H1 (cell line): ENCODE measurements around the gene FAM24B. TPM values are rescaled to one million over a fixed set of nuclear protein-coding genes. Genes with fewer than 3 reads are reported as not detected.

Experiments
- CTCF ChIA-PET: fragments of 300-600 bp; sonication (Branson Sonifier 250); formaldehyde crosslinking; loops from one replicate; lab custom pipeline; 2021; ENCODE audit not compliant: partially characterized antibody; lab: Charles Lee
- POLR2A ChIA-PET: fragments of 300-600 bp; sonication (Branson Sonifier 250); formaldehyde crosslinking; loops from one replicate; lab custom pipeline; 2021; ENCODE audit warnings: inconsistent platforms; ENCODE audit not compliant: partially characterized antibody; lab: Charles Lee
- DNase-seq, 2 experiments: peaks; one replicate each; pipeline versions ENCODE4 v3.0.0 to v3.0.0-alpha.2; 2010 to 2022; ENCODE audit warnings: low spot score in 2 of 2, low read depth in 1 of 2, mixed read lengths in 1 of 2
- FAIRE-seq: peaks from 2 replicates; lab custom pipeline; 2011; peaks lifted over from hg19 to GRCh38; lab: Jason Lieb, UNC
- H2AFZ ChIP-seq: 2 replicates; pipeline ENCODE4 v1.8.1; 2012; ENCODE audit warnings: low read length, inconsistent platforms
- H2AK5ac ChIP-seq: 2 replicates; pipeline ENCODE4 v1.6.1; 2013; ENCODE audit warnings: low read depth, low read length
- H2BK120ac ChIP-seq: replicated peaks from 2 replicates; pipeline ENCODE3; 2013; ENCODE audit warnings: low read depth, low read length, inconsistent platforms
- H2BK12ac ChIP-seq: 2 replicates; pipeline ENCODE4 v1.6.1; 2013; ENCODE audit warnings: low read depth, low read length
- H2BK15ac ChIP-seq: 2 replicates; pipeline ENCODE4 v1.6.1; 2013; ENCODE audit warnings: low read length
- H2BK20ac ChIP-seq: 2 replicates; pipeline ENCODE4 v1.6.1; 2013; ENCODE audit warnings: low read length
- H2BK5ac ChIP-seq: 2 replicates; pipeline ENCODE4 v1.6.1; 2013; ENCODE audit warnings: low read depth, low read length
- H3K14ac ChIP-seq: 2 replicates; pipeline ENCODE4 v1.6.1; 2013; ENCODE audit warnings: inconsistent platforms; ENCODE audit not compliant: insufficient read length
- H3K18ac ChIP-seq: 2 replicates; pipeline ENCODE4 v1.6.1; 2013; ENCODE audit warnings: low read length; ENCODE audit errors: extremely low read depth
- H3K23ac ChIP-seq: 2 replicates; pipeline ENCODE4 v1.6.1; 2013; ENCODE audit warnings: inconsistent platforms; ENCODE audit not compliant: insufficient read length
- H3K23me2 ChIP-seq: 2 replicates; pipeline ENCODE4 v1.6.1; 2013; ENCODE audit warnings: low read depth, low read length
- H3K27ac ChIP-seq: 2 replicates; pipeline ENCODE4 v1.6.1; 2011; ENCODE audit warnings: low read depth, low read length, inconsistent platforms
- H3K27me3 ChIP-seq, 4 experiments: replicated peaks in 1 of 4; 1 replicate in 1 of 4; 2 replicates in 3 of 4; pipeline versions ENCODE4 v1.6.1 to v1.8.1; 2011 to 2013; ENCODE audit warnings: low read length in 3 of 4, mild to moderate bottlenecking in 3 of 4, inconsistent platforms in 2 of 4, mixed read lengths in 2 of 4, moderate library complexity in 1 of 4; ENCODE audit not compliant: control insufficient read depth in 3 of 4, insufficient read depth in 3 of 4; ENCODE audit errors: extremely low read depth in 1 of 4
- H3K36me3 ChIP-seq, 4 experiments: 2 replicates each; pipeline versions ENCODE4 v1.6.1 to v1.8.1; 2011 to 2013; ENCODE audit warnings: mild to moderate bottlenecking in 4 of 4, low read length in 3 of 4, moderate library complexity in 2 of 4, control low read depth in 1 of 4, inconsistent platforms in 1 of 4; ENCODE audit not compliant: insufficient read depth in 4 of 4, control insufficient read depth in 2 of 4
- H3K4ac ChIP-seq: replicated peaks from 2 replicates; pipeline ENCODE3; 2013; ENCODE audit warnings: low read length, low read depth, mixed read lengths, inconsistent platforms; ENCODE audit not compliant: insufficient read length
- H3K4me1 ChIP-seq, 4 experiments: replicated peaks in 1 of 4; 1 replicate in 1 of 4; 2 replicates in 3 of 4; pipeline versions ENCODE4 v1.6.1 to v1.8.1; 2011 to 2013; ENCODE audit warnings: low read length in 3 of 4, inconsistent platforms in 2 of 4, mixed read lengths in 1 of 4; ENCODE audit not compliant: insufficient read depth in 4 of 4, control insufficient read depth in 3 of 4
- H3K4me2 ChIP-seq, 2 experiments: 2 replicates each; pipeline versions ENCODE4 v1.6.1 to v1.8.1; 2011 to 2013; ENCODE audit warnings: low read depth in 2 of 2, low read length in 2 of 2, control low read depth in 1 of 2, inconsistent platforms in 1 of 2, mild to moderate bottlenecking in 1 of 2; ENCODE audit not compliant: insufficient read depth in 1 of 2
- H3K4me3 ChIP-seq, 4 experiments: fragments of 200-600, 300-600 bp in 1 of 4; sonication (generic), shearing (Covaris generic), sonication (Bioruptor Twin) in 1 of 4; 2 replicates each; pipeline versions ENCODE4 v1.5.1 to v1.8.1; 2011 to 2016; ENCODE audit warnings: low read length in 4 of 4, low read depth in 3 of 4, control low read depth in 2 of 4, inconsistent platforms in 2 of 4, mild to moderate bottlenecking in 2 of 4, mixed read lengths in 1 of 4, moderate library complexity in 1 of 4; ENCODE audit not compliant: insufficient read depth in 2 of 4; ENCODE audit errors: extremely low read depth in 1 of 4
- H3K56ac ChIP-seq: replicated peaks from 2 replicates; pipeline ENCODE3; 2013; ENCODE audit warnings: low read depth, mild to moderate bottlenecking, mixed read lengths, low read length, inconsistent platforms; ENCODE audit not compliant: insufficient read length
- H3K79me1 ChIP-seq: 2 replicates; pipeline ENCODE4 v1.6.1; 2013; ENCODE audit warnings: low read depth, low read length, control low read depth
- H3K79me2 ChIP-seq, 2 experiments: 2 replicates each; pipeline versions ENCODE4 v1.6.1 to v1.8.1; 2012 to 2013; ENCODE audit warnings: low read length in 2 of 2, mild to moderate bottlenecking in 2 of 2, inconsistent platforms in 1 of 2; ENCODE audit not compliant: insufficient read depth in 2 of 2, control insufficient read depth in 1 of 2
- H3K9ac ChIP-seq, 4 experiments: replicated peaks in 1 of 4; 1 replicate in 1 of 4; 2 replicates in 3 of 4; pipeline versions ENCODE4 v1.6.1 to v1.8.1; 2011 to 2013; ENCODE audit warnings: low read depth in 3 of 4, low read length in 3 of 4, control low read depth in 2 of 4, mild to moderate bottlenecking in 2 of 4, moderate library complexity in 2 of 4, inconsistent platforms in 1 of 4; ENCODE audit errors: extremely low read depth in 1 of 4
- H3K9me3 ChIP-seq, 2 experiments: 2 replicates each; pipeline versions ENCODE4 v1.6.1 to v1.8.1; 2012 to 2013; ENCODE audit warnings: mild to moderate bottlenecking in 2 of 2, moderate library complexity in 2 of 2, control low read depth in 1 of 2, inconsistent platforms in 1 of 2, low read depth in 1 of 2, low read length in 1 of 2, mixed read lengths in 1 of 2; ENCODE audit not compliant: insufficient read depth in 2 of 2
- H4K20me1 ChIP-seq, 2 experiments: replicated peaks in 1 of 2; 2 replicates each; pipeline versions ENCODE3 to v1.8.1; 2011 to 2013; ENCODE audit warnings: inconsistent platforms in 2 of 2, low read length in 2 of 2, mild to moderate bottlenecking in 1 of 2; ENCODE audit not compliant: insufficient read depth in 2 of 2, control insufficient read depth in 1 of 2
- H4K5ac ChIP-seq: 2 replicates; pipeline ENCODE4 v1.6.1; 2013; ENCODE audit warnings: low read length, low read depth, mixed read lengths, inconsistent platforms; ENCODE audit not compliant: insufficient read length
- H4K8ac ChIP-seq: 2 replicates; pipeline ENCODE4 v1.8.0; 2013; ENCODE audit warnings: mild to moderate bottlenecking, moderate library complexity, low read length, inconsistent platforms; ENCODE audit not compliant: insufficient read depth; ENCODE audit errors: extremely low read depth
- H4K91ac ChIP-seq: replicated peaks from 2 replicates; pipeline ENCODE3; 2013; ENCODE audit warnings: low read length, mixed read lengths, inconsistent platforms; ENCODE audit not compliant: insufficient read length
- CREB1 ChIP-seq: IDR thresholded peaks from 2 replicates; pipeline ENCODE4 v1.6.1; 2012; ENCODE audit warnings: inconsistent platforms
- E2F6 ChIP-seq: IDR thresholded peaks from 2 replicates; pipeline ENCODE4 v1.6.1; 2012; ENCODE audit warnings: inconsistent platforms
- MAX ChIP-seq: IDR thresholded peaks from 2 replicates; pipeline ENCODE4 v1.6.1; 2012; ENCODE audit warnings: inconsistent platforms
- NANOG ChIP-seq: IDR thresholded peaks from 2 replicates; pipeline ENCODE4 v1.6.1; 2011; ENCODE audit warnings: low read length, low read depth, mild to moderate bottlenecking, inconsistent platforms; ENCODE audit not compliant: insufficient read depth, poor library complexity, severe bottlenecking
- POLR2A ChIP-seq, 2 experiments: IDR thresholded peaks; 1 replicate in 1 of 2; 2 replicates in 1 of 2; pipeline ENCODE4 v1.6.1; 2011; ENCODE audit warnings: low read depth in 2 of 2, low read length in 2 of 2, mild to moderate bottlenecking in 2 of 2; ENCODE audit errors: control extremely low read depth in 1 of 2
- RXRA ChIP-seq: IDR thresholded peaks from 2 replicates; pipeline ENCODE4 v1.6.1; 2011; ENCODE audit warnings: low read depth, mild to moderate bottlenecking, low read length, moderate library complexity; ENCODE audit not compliant: insufficient read depth
- SAP30 ChIP-seq: fragments of 300-600 bp; sonication (generic); IDR thresholded peaks from 2 replicates; pipeline ENCODE4 v1.7.1; 2012; ENCODE audit warnings: low read length, moderate library complexity, mild to moderate bottlenecking, inconsistent platforms; ENCODE audit not compliant: insufficient read depth, insufficient replicate concordance
- SIN3A ChIP-seq, 2 experiments: IDR thresholded peaks in 1 of 2; conservative IDR thresholded peaks in 1 of 2; 2 replicates each; pipeline ENCODE4 v1.6.1; 2011 to 2012; ENCODE audit warnings: low read length in 2 of 2, improper control_type of control experiment in 1 of 2, low read depth in 1 of 2, mild to moderate bottlenecking in 1 of 2
- SP1 ChIP-seq: IDR thresholded peaks from 2 replicates; pipeline ENCODE4 v1.6.1; 2011; ENCODE audit warnings: low read depth, low read length
- SUZ12 ChIP-seq: fragments of 200-600 bp; sonication (generic); IDR thresholded peaks from 2 replicates; pipeline ENCODE4 v1.6.1; 2012; ENCODE audit warnings: mild to moderate bottlenecking, inconsistent platforms, low read length, moderate library complexity, mixed read lengths
- TAF1 ChIP-seq: IDR thresholded peaks from 2 replicates; pipeline ENCODE4 v1.6.1; 2011; ENCODE audit warnings: mild to moderate bottlenecking, low read depth, low read length
- TAF7 ChIP-seq: optimal IDR thresholded peaks from 2 replicates; pipeline ENCODE3; 2011; ENCODE audit warnings: low read depth, mild to moderate bottlenecking, inconsistent platforms, low read length, moderate library complexity, borderline replicate concordance
- TCF12 ChIP-seq: IDR thresholded peaks from 2 replicates; pipeline ENCODE4 v1.6.1; 2011; ENCODE audit warnings: low read depth, mild to moderate bottlenecking, low read length
- WGBS, 2 experiments: shearing (Covaris generic) in 1 of 2; methylation state at CpG; one replicate each; pipeline versions ENCODE4 v1.1.6 to v1.1.7; 2013 to 2015; ENCODE audit warnings: low lambda C conversion rate in 2 of 2, mixed read lengths in 2 of 2, inconsistent platforms in 1 of 2, low coverage in 1 of 2, missing lambda C conversion rate in 1 of 2; ENCODE audit not compliant: insufficient replicate concordance in 2 of 2, insufficient coverage in 1 of 2, insufficient read length in 1 of 2; ENCODE audit errors: extremely low coverage in 1 of 2, missing lambda C conversion rate in 1 of 2; 5-methylcytosine and 5-hydroxymethylcytosine counted together
- polyA plus RNA-seq, 7 experiments: library from polyadenylated mRNA; depleted of rRNA in 3 of 7; stranded (reverse) in 5 of 7; unstranded in 2 of 7; fragments of >200 nt in 5 of 7; fragments of 200-250 nt in 2 of 7; gene quantifications; 1 replicate in 5 of 7; 2 replicates in 1 of 7; 4 replicates in 1 of 7; pipeline versions ENCODE4 v1.2.1 to v1.2.3, GENCODE V29; 2011 to 2013; ENCODE audit warnings: missing spikeins in 2 of 7, mixed read lengths in 2 of 7
- total RNA-seq: library from RNA; stranded (reverse); fragmentation: NEBNext Ultra II Directional; extraction: Animal tissue kit (Norgen Biotek cat#: 25700); gene quantifications from 2 replicates; pipeline ENCODE4 v1.2.1, GENCODE V29; 2021

Gene FAM24B
- total and polyA plus RNA-seq, 2 of the 8 experiments (the other 6 are each of a cell fraction or from before 2014, with no cell fraction given), result 0.50 to 0.56 TPM

GRCh38 chr10:122911889-122912484 lies 32.6 kb upstream of the FAM24B start:
- peaks cover 0 to 3% of the 10 kb centered on the region in 2 experiments for H4K20me1 ChIP-seq
- no peaks in the 10 kb centered on the region for H3K79me1 ChIP-seq
- H2BK20ac ChIP-seq, result no peak overlapping the region
- no peaks in the 10 kb centered on the region for H3K9me3 ChIP-seq
- no peak overlapping the region for H3K9ac ChIP-seq
- no peak overlapping the region for H2AK5ac ChIP-seq
- no peak overlapping the region for H4K8ac ChIP-seq
- no peak overlapping the region for H3K27ac ChIP-seq
- 34% methylated on average over 5 of the region's 5 CpGs; no CpG with 5 or more reads in 1 of the 2 experiments for WGBS, 2 experiments
- no peaks in the 10 kb centered on the region for H3K36me3 ChIP-seq
- no peak overlapping the region for H2BK120ac ChIP-seq
- no peaks in the 10 kb centered on the region for H3K4me1 ChIP-seq
- H3K23ac ChIP-seq, result no peak overlapping the region
- H2AFZ ChIP-seq, result no peak overlapping the region
- H3K23me2 ChIP-seq, result no peaks in the 10 kb centered on the region
- H3K14ac ChIP-seq, result no peak overlapping the region
- no peak overlapping the region for H3K4me2 ChIP-seq
- no peaks in the 10 kb centered on the region for H3K79me2 ChIP-seq
- H4K91ac ChIP-seq, result no peak overlapping the region
- no peak overlapping the region for H3K4me3 ChIP-seq
- no peak overlapping the region for H4K5ac ChIP-seq
- FAIRE-seq (peak; percentile 95), DNase-seq (peak; percentile 15 to 94)
- CTCF ChIA-PET, result no interaction called here
- H2BK15ac ChIP-seq, result no peak overlapping the region
- POLR2A ChIA-PET, result no interaction called here
- H2BK5ac ChIP-seq, result no peak overlapping the region
- H3K27me3 ChIP-seq, result no peaks in the 10 kb centered on the region; a peak in 1 of 7 replicates
- no peak overlapping the region for H3K4ac ChIP-seq
- no peak overlapping the region for H2BK12ac ChIP-seq
- H3K18ac ChIP-seq, result no peak overlapping the region
- no peak overlapping the region for H3K56ac ChIP-seq
- TF ChIP-seq E2F6 (no peak), SAP30 (peak; percentile 100), MAX (peak; percentile 77), RXRA (0 out of 2 replicates have a peak, but pooled peaks have one; percentile 37), NANOG (no peak), TCF12 (no peak), SIN3A (conservative IDR thresholded peaks at IDR 0.05 in 1 of 2, IDR thresholded peaks at IDR 0.05 in 1 of 2; ENCODE audit: low read depth in 1 of 2, low read length in 2 of 2) (peak; percentile 100), SP1 (0 out of 2 replicates have a peak, but pooled peaks have one; percentile 11), POLR2A (IDR thresholded peaks at IDR 0.05; ENCODE audit: control extremely low read depth in 1 of 2, low read depth in 2 of 2, low read length in 2 of 2) (no peak), TAF7 (peak; percentile 97), SUZ12 (no peak), CREB1 (peak; percentile 56; the same call in 1 of the 2 replicates), TAF1 (peak; percentile 26; the same call in 1 of the 2 replicates)
